Right cardiac atrium (tissue), 5 donors: Measurements from ENCODE around the gene ASZ1. TPM values are rescaled to one million over a fixed set of nuclear protein-coding genes. Genes with fewer than 3 reads are reported as not detected.

Source experiments
- ATAC-seq, 2 donors: fragments of 200-7000 bp; cut with Tn5 transposase; one replicate each; pipeline versions ENCODE4 v1.8.0 to v1.9.1; 2020; ENCODE audit warnings: moderate library complexity in 2 of 2, mild to moderate bottlenecking in 1 of 2
- DNase-seq, 3 donors: peaks; one replicate each; pipeline ENCODE4 v3.0.0-alpha.2; 2020
- H3K27ac ChIP-seq: one replicate; pipeline ENCODE4 v1.5.1; 2013; ENCODE audit warnings: mild to moderate bottlenecking, low read length, control low read depth, moderate library complexity
- H3K27me3 ChIP-seq: one replicate; pipeline ENCODE4 v1.6.1; 2013; ENCODE audit not compliant: control insufficient read depth, insufficient read depth
- H3K4me1 ChIP-seq: one replicate; pipeline ENCODE4 v1.6.1; 2013; ENCODE audit warnings: low read length; ENCODE audit not compliant: control insufficient read depth, insufficient read depth
- H3K4me3 ChIP-seq: one replicate; pipeline ENCODE4 v1.5.1; 2013; ENCODE audit warnings: low read length, control low read depth
- H3K9me3 ChIP-seq: one replicate; pipeline ENCODE4 v1.6.1; 2013; ENCODE audit warnings: low read length; ENCODE audit not compliant: control insufficient read depth
- WGBS: extraction: QIAGEN DNeasy Blood & Tissue Kit; methylation state at CpG from one replicate; pipeline ENCODE4 v1.1.7; 2013; 5-methylcytosine and 5-hydroxymethylcytosine counted together
- intact Hi-C, 4 donors: fragments of 100-400 bp; cut with DNase I; formaldehyde crosslinking; loops; one replicate each; pipeline versions ENCODE4 v1.11.0 to v1.14.0; 2022 to 2023
- polyA plus RNA-seq: library from polyadenylated mRNA; stranded (reverse); fragments of 200-250 nt; gene quantifications from one replicate; pipeline ENCODE4 v1.2.3, GENCODE V29; 2013
- total RNA-seq, 4 donors: library from RNA; stranded (reverse); fragmentation: NEBNext Ultra II Directional; extraction: Animal tissue kit (Norgen Biotek cat#: 25700); gene quantifications; one replicate each; pipeline ENCODE4 v1.2.1, GENCODE V29; 2021
- donor health status: healthy with polysubstance abuse.
- donor health status: DM: no; HTN: yes; CAD: no.
- donor health status: DM: no; HTN: no; CAD: no.
- donor health status: DM: no; HTN: yes; CAD: no; lungs with severe emphysema.
- donor health status: DM: yes; HTN: yes; CAD: no.

The ASZ1 gene
- total and polyA plus RNA-seq, 5 donors = not detected

DNA sequence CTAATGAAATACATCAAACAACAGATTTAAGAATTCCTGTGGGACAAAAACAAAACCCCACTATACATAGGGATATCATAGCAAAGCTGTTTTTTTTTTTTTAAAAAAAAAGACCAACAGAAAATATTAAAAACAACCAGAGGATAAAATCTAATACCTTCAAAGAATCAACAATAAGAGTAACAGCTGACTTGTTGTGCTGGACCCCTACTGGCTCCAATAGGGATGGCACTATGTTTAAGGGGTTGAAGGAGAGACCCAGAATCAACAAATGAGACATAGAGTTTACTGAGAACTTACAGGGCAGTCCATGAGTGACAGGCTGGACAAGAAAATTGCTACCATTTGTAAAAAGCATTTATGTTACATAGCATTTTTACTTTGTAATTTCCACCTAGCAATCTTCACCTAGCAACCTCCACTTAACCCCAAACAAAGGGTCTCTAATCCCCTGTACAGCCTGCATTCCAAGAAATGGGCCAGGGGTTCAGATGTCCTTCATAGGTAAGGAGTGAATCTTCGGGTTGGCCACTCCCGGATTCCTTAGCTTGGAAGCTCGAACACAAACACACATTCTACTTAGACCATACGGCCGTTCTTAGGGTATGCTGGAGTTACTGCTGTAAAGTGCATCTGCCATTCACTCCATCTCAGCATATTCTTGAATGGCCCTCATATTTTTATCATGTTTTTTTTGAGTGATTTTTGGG is 25.8 kb downstream of the ASZ1 start:
- Histone ChIP-seq H3K4me3 (no peak overlapping the region), H3K4me1 (no peaks in the 10 kb centered on the region), H3K9me3 (no peaks in the 10 kb centered on the region), H3K27ac (no peak overlapping the region), H3K27me3 (no peaks in the 10 kb centered on the region)
- no peak for ATAC-seq
- intact Hi-C loops = no loop called here
- no peak for DNase-seq
- WGBS = 84% methylated on average over 5 of the region's 5 CpGs

DNA sequence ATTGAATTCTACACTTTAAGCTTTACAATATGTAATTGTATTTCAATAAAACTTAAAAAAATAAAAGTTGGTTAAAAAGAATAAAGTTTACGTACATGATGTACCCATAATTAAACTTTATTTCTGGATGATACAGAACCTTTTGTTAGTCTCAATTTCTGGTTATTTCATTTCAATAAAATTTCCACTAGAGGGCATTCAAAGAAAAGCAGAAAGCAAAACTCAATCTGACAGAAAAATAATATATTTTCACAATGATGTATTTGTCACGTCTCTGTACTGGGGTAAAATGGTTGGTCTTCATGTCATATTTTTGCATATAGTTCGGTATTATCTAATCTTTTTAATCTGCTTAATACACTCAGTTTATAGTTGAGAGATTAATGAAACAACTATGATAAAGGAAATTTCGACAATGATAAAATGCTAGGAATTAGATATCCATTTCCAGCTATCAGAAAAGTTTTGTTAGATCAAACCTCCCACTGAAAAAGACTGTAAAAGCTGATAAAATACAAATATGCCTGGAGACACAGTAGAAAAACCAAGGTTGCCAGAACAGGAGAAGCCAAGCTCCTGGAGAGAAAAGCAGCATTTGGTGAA is 27.4 kb downstream of the ASZ1 start:
- DNase-seq = no peak
- H3K9me3 ChIP-seq = no peaks in the 10 kb centered on the region
- no peak overlapping the region for H3K4me3 ChIP-seq
- ATAC-seq = no peak
- intact Hi-C loops = no loop called here
- WGBS = 35% methylated on average over 4 of the region's 4 CpGs
- H3K4me1 ChIP-seq = no peaks in the 10 kb centered on the region
- no peaks in the 10 kb centered on the region for H3K27me3 ChIP-seq
- no peak overlapping the region for H3K27ac ChIP-seq

DNA sequence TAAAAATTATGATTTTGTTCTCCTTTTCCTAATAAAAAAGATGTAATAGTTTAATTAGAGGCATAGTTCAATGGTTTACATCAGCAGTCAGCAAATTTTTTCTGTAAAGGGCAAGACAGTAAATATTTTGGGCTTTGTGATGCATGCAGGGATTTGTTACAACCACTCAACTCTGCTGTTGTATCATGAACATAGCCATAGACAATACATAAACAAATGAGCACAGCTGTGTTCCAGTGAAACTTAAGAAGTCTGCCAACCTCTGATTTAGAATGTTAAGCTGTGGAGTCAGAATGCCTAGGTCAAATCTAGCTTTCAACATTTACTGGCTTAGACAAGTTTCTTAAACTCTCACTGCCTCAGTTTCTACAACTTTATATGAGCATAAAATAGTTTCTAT is 31.6 kb downstream of the ASZ1 start:
- H3K27ac ChIP-seq = no peak overlapping the region

DNA sequence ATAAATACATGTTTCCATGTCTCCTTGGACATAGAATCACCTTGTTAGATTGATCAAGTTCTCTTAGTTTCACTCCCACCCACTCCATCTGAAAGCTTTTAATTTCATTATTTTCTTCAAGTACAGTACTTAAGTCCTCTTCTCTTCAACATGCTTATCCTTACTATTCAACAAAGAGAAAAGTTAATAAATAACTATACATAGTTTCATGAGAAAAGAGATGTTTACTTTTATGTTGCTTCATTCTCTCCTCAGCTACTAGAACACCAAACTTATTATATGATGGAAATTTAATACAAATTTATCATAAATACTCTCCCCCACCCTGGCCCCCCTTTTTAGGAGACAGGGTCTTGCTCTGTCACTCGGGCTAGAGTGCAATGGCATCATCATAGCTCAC is 33.5 kb downstream of the ASZ1 start:
- Histone ChIP-seq H3K27ac (no peak overlapping the region), H3K27me3 (no peaks in the 10 kb centered on the region), H3K4me1 (no peaks in the 10 kb centered on the region), H3K9me3 (no peaks in the 10 kb centered on the region), H3K4me3 (no peak overlapping the region)
- DNase-seq (no peak), ATAC-seq (no peak)
- intact Hi-C loops = no loop called here
- 82% methylated on average over 1 of the region's 1 CpG for WGBS

More for the DNA sequence above, 31.6 kb downstream of the ASZ1 start:
- ATAC-seq = no peak
- intact Hi-C loops = no loop called here
- DNase-seq = no peak
- Histone ChIP-seq H3K27me3 (no peaks in the 10 kb centered on the region), H3K4me3 (no peak overlapping the region), H3K4me1 (no peaks in the 10 kb centered on the region), H3K9me3 (no peaks in the 10 kb centered on the region)

DNA sequence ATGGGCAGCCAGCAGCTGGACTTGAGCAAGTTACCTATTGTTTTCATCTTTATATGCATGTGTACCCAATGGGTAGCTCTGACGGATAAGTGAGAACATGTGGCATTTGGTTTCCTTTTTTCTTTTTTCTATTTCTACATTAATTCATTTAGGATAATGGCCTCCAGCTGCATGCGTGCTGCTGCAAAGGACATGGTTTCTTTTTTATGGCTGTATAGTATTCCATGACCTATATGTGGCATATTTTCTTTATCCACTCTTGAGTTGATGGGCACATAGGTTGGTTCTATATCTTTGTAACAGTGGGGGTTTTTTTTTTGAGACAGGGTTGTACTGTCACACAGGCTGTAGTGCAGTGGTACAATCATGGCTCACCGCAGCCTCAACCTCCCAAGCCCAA is 37.4 kb downstream of the ASZ1 start:
- Histone ChIP-seq H3K4me1 (no peaks in the 10 kb centered on the region), H3K9me3 (no peaks in the 10 kb centered on the region), H3K27me3 (no peaks in the 10 kb centered on the region), H3K4me3 (no peak overlapping the region), H3K27ac (no peak overlapping the region)
- ATAC-seq (no peak), DNase-seq (no peak)
- 97% methylated on average over 3 of the region's 3 CpGs for WGBS
- intact Hi-C loops = loop anchor here in 3 of 4 donors (10.0 kb wide), 2 partner anchors 165 to 175 kb away; no protein-coding TSS in a partner anchor

DNA sequence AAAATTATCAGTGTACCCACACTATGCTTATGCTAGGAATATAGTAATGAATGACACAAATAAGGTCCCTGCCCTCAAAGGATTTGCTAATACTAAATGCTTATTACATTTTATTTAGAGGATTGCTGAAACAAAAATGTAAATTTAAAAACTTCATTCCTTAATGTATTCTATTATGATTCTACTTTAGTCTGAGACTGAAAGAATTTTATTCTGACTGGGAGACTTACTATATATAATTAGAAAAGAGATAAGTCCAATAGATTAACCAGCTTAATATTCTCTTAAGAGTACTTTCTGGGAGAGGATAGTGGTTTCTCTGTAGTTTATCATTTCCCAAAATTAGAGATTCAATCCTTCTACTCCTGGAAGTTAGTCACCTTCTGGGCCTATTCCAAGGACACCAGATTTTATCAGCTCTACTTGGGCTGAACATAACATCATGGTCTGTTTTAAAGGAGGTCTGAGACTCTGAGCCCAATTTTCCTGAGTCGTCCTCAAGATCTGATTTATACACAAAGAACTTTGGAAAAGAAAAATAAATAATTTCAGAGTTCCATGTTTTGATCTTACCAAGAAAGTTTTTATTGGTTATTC is 41.1 kb downstream of the ASZ1 start:
- no peaks in the 10 kb centered on the region for H3K27me3 ChIP-seq
- intact Hi-C loops = loop anchor here in 3 of 4 donors (10.0 kb wide), 2 partner anchors 161 to 171 kb away; no protein-coding TSS in a partner anchor
- ATAC-seq (peak in 1 of 2 donors; percentile 62), DNase-seq (no peak)
- 66% methylated on average over 1 of the region's 1 CpG for WGBS
- H3K4me1 ChIP-seq = no peaks in the 10 kb centered on the region
- H3K4me3 ChIP-seq = no peak overlapping the region
- no peak overlapping the region for H3K27ac ChIP-seq
- H3K9me3 ChIP-seq = no peaks in the 10 kb centered on the region

DNA sequence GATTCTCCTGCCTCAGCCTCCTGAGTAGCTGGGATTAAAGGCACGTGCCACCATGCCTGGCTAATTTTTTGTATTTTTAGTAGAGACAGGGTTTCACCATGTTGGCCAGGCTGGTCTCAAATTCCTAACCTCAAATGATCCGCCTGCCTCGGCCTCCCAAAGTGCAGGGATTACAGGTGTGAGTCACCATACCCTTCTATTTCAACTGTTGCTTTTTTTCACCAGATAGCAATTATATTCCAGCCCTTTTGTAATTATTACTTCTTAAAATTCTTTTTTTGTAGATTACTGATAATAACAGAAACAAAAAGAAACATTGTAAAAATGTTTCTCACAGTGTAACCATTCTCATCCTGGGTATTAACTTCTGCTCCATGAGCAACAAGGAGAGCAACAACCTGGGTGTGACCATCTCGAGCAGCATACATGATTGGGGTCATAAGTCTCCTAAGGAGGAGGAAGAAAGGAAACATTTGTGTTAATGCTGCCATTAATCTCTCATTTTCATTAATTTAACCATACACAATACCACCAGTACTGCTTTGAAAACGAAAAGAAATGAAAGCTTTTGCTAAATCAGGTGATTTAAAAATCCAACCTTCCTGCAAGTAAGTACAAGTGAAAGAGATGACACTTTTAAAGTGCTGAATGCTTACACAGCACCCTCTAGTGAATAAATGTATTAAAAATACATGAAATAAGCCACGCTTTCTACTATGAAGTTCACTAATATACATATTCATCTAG is 41.8 kb downstream of the ASZ1 start:
- Histone ChIP-seq H3K9me3 (no peaks in the 10 kb centered on the region), H3K27ac (no peak overlapping the region), H3K27me3 (no peaks in the 10 kb centered on the region), H3K4me3 (no peak overlapping the region), H3K4me1 (no peaks in the 10 kb centered on the region)
- 47% methylated on average over 6 of the region's 6 CpGs for WGBS
- ATAC-seq (peak; percentile 40 to 67), DNase-seq (no peak)
- intact Hi-C loops = loop anchor here in 3 of 4 donors (10.0 kb wide), 2 partner anchors 161 to 171 kb away; no protein-coding TSS in a partner anchor

DNA sequence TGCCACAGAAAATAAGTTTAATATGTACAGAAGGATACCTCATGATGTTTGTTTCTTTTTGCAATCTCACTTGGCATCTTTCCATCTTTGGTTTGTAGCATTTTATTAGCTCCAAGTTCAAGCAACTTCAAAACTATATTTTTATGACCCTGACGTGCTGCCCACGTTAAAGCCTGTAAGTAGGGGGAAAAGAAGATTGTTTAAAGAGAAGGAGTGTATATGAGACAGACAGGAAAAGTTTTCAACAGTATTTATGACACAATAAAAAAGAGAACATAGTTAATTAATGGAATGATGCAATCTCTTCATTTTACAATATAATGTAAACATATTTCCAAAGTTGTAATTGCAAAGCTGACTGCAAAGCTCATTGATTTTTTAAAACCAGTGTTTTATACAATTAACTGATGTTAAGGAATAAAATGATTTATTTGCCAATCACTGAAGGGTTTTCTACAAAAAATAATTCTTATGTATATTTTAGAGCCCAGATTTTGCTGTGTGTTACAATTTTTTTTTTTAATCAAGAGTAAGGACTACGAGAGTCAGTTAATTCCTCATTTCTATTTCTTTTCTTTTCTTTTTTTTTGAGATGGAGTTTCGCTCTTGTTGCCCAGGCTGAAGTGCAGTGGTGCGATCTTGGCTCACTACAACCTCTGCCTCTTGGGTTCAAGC is 42.5 kb downstream of the ASZ1 start:
- no peak for DNase-seq
- no peak overlapping the region for H3K27ac ChIP-seq
- 79% methylated on average over 5 of the region's 5 CpGs for whole genome bisulfite sequencing
- intact Hi-C loops = loop anchor here in 3 of 4 donors (10.0 kb wide), 2 partner anchors 160 to 170 kb away; no protein-coding TSS in a partner anchor
- ATAC-seq = no peak
- no peaks in the 10 kb centered on the region for H3K4me1 ChIP-seq
- H3K4me3 ChIP-seq = no peak overlapping the region
- no peaks in the 10 kb centered on the region for H3K27me3 ChIP-seq
- H3K9me3 ChIP-seq = no peaks in the 10 kb centered on the region

DNA sequence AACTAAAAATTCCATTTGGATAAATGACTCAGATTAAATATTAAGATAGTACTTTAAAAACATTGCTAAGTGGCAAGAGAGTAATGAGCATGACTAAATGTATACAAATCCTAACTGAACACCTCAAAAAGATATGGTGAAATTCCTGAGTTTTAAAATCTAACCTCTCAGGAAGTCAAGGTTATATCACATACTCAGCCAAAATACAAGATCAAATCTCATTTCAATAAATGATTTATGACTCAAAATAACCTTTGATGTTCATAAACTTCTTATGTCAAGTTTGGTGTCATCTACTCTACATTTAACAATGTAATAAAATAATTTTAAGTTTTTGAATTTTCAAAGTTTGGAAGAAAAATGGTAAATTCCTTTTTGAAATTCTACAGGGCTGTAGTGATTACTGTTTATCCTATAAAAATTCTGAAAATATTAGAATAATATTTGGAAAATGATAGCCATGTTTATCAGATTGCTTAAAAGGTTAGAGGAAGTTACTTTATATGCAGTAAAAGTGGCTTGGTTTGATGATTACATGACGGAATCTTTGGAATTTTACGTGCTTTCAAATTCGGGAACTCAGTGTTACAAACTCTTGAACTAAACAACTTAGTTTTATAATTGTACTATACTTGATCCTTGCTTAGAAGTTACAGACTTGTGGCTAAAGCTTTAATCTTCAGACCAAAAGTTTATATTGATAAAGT is 43.7 kb downstream of the ASZ1 start:
- no peaks in the 10 kb centered on the region for H3K9me3 ChIP-seq
- DNase-seq = no peak
- no peak overlapping the region for H3K4me3 ChIP-seq
- ATAC-seq = no peak
- 66% methylated on average over 3 of the region's 3 CpGs for WGBS
- intact Hi-C loops = loop anchor here in 3 of 4 donors (10.0 kb wide), 2 partner anchors 159 to 169 kb away; no protein-coding TSS in a partner anchor
- no peaks in the 10 kb centered on the region for H3K27me3 ChIP-seq
- no peak overlapping the region for H3K27ac ChIP-seq
- H3K4me1 ChIP-seq = no peaks in the 10 kb centered on the region

DNA sequence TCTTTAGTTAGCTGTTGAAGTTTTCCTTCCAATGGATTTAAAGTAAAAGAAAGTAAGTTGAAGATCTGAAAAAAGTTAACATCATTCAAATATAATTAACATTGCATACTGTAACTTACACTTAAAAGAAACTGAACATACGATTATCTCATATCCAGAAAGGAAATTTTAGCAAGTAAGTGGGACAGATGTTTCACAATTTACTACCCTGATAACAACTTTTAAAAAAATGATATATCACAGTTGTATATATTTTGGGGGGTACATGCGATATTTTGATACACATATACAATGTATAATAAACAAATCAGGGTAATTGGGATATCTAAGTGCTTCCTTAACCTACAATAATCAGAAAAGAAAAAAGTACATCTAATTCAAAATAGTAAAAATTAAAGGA is 44.2 kb downstream of the ASZ1 start:
- intact Hi-C loops = loop anchor here in 3 of 4 donors (10.0 kb wide), 2 partner anchors 158 to 168 kb away; no protein-coding TSS in a partner anchor
- H3K9me3 ChIP-seq = no peaks in the 10 kb centered on the region

More for the DNA sequence above, 44.2 kb downstream of the ASZ1 start:
- H3K27me3 ChIP-seq = no peaks in the 10 kb centered on the region
- H3K27ac ChIP-seq = no peak overlapping the region
- DNase-seq (no peak), ATAC-seq (no peak)
- no peak overlapping the region for H3K4me3 ChIP-seq
- H3K4me1 ChIP-seq = no peaks in the 10 kb centered on the region
- 67% methylated on average over 2 of the region's 2 CpGs for WGBS
